ENCODE measurements around the gene TRIM13.

Gene TRIM13

DNA sequence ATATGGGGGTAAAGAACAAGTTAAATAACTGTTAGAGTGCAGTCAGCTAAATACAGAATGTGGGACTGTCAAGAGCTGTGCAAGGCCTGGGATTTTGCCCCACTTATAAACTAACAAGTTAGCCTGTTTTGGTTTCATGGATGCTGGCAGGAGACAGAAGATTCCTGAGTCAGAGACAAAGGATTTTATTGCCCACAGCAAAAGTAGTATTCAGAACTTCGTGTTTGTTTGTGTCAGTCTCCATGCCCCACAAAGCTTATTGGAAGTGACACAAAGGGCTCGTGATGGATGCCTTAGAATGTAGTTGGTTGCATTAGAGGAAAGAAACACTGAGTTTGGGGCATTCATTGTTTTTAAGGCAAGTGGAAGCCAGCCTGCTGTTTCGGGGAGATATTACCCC, 38.5 kb upstream of the TRIM13 start:
- no peak for DNase-seq (ENCODE audit: low read depth)
- TF ChIP-seq, protein P1, sequence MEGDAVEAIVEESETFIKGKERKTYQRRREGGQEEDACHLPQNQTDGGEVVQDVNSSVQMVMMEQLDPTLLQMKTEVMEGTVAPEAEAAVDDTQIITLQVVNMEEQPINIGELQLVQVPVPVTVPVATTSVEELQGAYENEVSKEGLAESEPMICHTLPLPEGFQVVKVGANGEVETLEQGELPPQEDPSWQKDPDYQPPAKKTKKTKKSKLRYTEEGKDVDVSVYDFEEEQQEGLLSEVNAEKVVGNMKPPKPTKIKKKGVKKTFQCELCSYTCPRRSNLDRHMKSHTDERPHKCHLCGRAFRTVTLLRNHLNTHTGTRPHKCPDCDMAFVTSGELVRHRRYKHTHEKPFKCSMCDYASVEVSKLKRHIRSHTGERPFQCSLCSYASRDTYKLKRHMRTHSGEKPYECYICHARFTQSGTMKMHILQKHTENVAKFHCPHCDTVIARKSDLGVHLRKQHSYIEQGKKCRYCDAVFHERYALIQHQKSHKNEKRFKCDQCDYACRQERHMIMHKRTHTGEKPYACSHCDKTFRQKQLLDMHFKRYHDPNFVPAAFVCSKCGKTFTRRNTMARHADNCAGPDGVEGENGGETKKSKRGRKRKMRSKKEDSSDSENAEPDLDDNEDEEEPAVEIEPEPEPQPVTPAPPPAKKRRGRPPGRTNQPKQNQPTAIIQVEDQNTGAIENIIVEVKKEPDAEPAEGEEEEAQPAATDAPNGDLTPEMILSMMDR (IDR thresholded peaks at IDR 0.05; ENCODE audit: insufficient read depth, low read depth, low read length, missing control alignments), result no peak
- H3K4me3 ChIP-seq (ENCODE audit: low read depth, low read length), result no peak overlapping the region

DNA sequence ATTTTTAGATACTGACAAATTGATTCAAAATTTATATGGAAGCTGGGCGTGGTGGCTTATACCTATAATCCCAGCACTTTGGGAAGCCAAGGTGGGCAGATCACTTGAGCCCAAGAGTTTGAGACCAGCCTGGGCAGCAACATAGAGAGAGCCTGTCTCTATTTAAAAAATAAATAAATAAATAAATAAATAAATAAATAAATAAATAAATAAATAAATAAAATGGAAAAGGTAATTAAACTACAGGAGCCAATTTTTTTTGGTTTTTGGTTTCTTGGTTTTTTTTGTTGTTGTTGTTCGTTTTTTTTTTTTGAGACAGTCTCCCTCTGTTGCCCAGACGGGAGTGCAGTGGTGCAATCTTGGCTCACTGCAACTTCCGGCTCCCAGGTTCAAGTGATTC, 29.4 kb upstream of the TRIM13 start:
- H3K4me3 ChIP-seq (ENCODE audit: low read depth, low read length), result no peak overlapping the region
- TF ChIP-seq, protein P1 (IDR thresholded peaks at IDR 0.05; ENCODE audit: insufficient read depth, low read depth, low read length, missing control alignments), result no peak
- DNase-seq (ENCODE audit: low read depth), result no peak

DNA sequence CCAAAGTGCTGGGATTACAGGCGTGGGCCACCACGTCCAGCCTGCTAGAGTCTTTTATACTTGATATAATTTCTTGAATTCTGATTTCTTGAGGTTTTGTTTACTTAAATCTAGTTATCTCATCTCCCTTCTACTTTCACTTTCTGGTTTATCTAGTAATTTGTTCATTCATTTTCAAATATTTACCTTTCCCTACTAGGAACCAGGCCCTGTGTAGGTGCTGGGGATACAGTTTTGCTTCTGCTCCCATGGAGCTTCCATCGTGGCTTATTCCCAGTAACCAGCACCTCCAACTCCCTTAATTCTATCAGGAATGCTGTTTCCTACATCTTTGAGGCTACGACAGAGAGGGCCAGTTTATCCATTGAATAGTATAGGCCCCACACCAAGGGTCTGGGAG, 24.1 kb upstream of the TRIM13 start:
- DNase-seq (ENCODE audit: low read depth), result no peak
- no peak overlapping the region for H3K4me3 ChIP-seq (ENCODE audit: low read depth, low read length)
- TF ChIP-seq, protein P1 (IDR thresholded peaks at IDR 0.05; ENCODE audit: insufficient read depth, low read depth, low read length, missing control alignments), result no peak

DNA sequence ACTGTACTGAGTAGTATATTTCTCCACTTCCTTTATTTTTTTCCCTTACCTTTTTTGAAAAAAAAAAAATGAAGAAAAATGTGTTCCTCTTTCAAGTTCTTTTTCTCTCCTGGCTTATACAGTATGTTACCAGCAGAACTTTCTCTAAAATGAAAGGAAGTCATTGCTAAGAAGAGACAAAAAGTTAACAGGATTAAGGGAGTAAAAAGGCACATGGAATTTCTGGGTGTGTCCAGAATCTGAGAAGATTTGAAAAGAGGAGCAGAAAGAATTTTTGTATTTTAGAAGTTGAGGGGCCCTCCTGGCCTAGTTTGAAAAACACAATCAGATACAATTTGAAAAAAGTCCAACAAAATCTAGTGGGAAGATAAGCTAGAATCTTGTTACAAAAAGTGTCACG, 21.0 kb upstream of the TRIM13 start:
- DNase-seq (ENCODE audit: low read depth), result no peak
- TF ChIP-seq, protein P1 (IDR thresholded peaks at IDR 0.05; ENCODE audit: insufficient read depth, low read depth, low read length, missing control alignments), result no peak
- H3K4me3 ChIP-seq (ENCODE audit: low read depth, low read length), result no peak overlapping the region

DNA sequence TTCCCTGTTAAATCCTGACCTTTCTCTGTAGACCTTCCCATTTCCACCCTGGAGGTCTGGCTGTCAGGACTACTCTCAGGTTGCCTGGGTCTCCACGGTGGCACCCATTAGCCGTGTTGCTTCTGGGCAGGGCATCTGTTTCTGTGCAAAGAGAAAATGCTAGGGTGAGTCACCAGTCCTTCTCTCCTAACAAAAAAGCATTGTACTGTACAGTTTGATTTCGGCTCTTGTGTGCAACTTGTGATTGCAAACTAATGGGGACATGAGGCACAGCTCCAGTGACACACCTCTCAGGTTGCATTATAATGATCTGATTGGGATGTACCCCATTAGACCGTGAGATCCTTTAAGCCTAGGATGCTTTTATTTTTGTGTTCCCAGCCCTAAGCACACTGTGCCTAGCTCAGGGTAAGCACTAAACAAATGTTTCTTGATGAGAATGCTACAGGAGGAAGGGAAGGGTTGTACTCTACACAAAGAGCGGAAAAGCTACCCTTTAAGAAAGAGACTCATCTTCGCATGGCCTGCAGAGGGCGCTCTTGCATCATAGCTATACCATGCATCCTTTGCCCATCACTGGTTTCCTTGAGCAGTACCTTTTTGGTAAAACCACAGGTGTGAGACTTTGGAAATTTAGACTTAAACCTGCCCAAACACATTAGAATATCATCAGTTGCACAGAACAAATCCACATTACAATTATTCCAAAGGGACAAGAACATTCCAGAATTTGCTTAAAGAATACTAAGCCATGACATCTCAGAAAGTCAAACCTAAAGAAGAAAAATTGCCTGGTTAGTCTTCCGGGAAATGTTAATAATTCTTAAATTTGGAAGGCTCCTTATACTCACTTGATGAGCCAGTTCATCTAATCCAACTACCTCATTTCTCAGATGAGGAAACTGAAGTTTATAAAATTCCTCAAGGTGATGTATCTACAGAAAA, 20.3 kb upstream of the TRIM13 start:
- no peak overlapping the region for H3K4me3 ChIP-seq (ENCODE audit: low read depth, low read length)
- DNase-seq (ENCODE audit: low read depth), result peak; percentile 83
- TF ChIP-seq, protein P1 (IDR thresholded peaks at IDR 0.05; ENCODE audit: insufficient read depth, low read depth, low read length, missing control alignments), result peak; percentile 89

DNA sequence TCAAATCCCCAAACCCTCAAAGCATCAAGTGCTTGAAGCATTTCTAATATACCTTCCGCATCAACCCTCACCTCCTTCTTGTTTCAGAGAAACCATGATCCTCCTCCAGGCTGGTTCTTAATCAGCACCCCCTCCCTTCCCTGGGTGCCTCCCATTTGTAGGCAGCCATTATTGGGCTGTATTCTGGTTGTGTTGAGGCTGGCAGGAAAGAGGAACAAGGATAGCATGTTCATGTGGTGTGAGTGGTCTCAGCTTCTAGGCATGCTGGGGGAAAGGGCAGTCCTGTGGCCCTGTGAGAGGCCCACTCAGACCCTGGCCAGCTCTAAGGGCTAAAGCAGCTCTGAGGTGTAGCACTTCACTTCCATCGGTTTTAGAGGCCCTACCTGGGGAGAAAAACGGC, 18.9 kb upstream of the TRIM13 start:
- TF ChIP-seq, protein P1 (IDR thresholded peaks at IDR 0.05; ENCODE audit: insufficient read depth, low read depth, low read length, missing control alignments), result no peak
- no peak for DNase-seq (ENCODE audit: low read depth)
- H3K4me3 ChIP-seq (ENCODE audit: low read depth, low read length), result no peak overlapping the region

All from GM12865 (cell line).